Effector memory CD8-positive, alpha-beta T cell (primary cell): ENCODE measurements around the gene TOMM5.

ENCODE experiments used
- ATAC-seq: fragments of 150-1000 bp; cut with Tn5 transposase; replicated peaks from 2 replicates; pipeline ENCODE4 v1.10.0; 2021; ENCODE audit warnings: mild to moderate bottlenecking, moderate library complexity
- DNase-seq, 3 experiments: peaks; one replicate each; pipeline ENCODE4 v3.0.0; 2021
- H3K27ac Mint-ChIP-seq, 2 donors: one replicate each; pipeline ENCODE4 v1.8.0; 2022; ENCODE audit warnings: mild to moderate bottlenecking in 2 of 2, mixed read lengths in 2 of 2, moderate library complexity in 2 of 2
- H3K27me3 Mint-ChIP-seq, 2 donors: one replicate each; pipeline ENCODE4 v1.8.0; 2022; ENCODE audit warnings: mixed read lengths in 2 of 2
- H3K36me3 Mint-ChIP-seq: one replicate; pipeline ENCODE4 v1.8.0; 2022; ENCODE audit warnings: mild to moderate bottlenecking, moderate library complexity, mixed read lengths; ENCODE audit not compliant: insufficient read depth
- H3K4me1 Mint-ChIP-seq, 2 donors: one replicate each; pipeline ENCODE4 v1.8.0; 2022; ENCODE audit warnings: low read depth in 2 of 2, mixed read lengths in 2 of 2
- H3K4me3 Mint-ChIP-seq, 2 donors: one replicate each; pipeline ENCODE4 v1.8.0; 2022; ENCODE audit warnings: mild to moderate bottlenecking in 2 of 2, mixed read lengths in 2 of 2, moderate library complexity in 2 of 2
- H3K9me3 Mint-ChIP-seq, 2 donors: one replicate each; pipeline ENCODE4 v1.8.0; 2022; ENCODE audit warnings: mixed read lengths in 2 of 2

Gene TOMM5

GRCh38 chr9:37623267-37623666, 30.9 kb upstream of the TOMM5 start:
- Mint-ChIP-seq H3K4me1 (no peaks in the 10 kb centered on the region), H3K9me3 (no peaks in the 10 kb centered on the region), H3K27ac (no peak overlapping the region), H3K27me3 (peaks cover 0 to 7% of the 10 kb centered on the region in 2 donors), H3K36me3 (peaks cover 4% of the 10 kb centered on the region), H3K4me3 (no peak overlapping the region)
- ATAC-seq (no peak), DNase-seq (no peak)

- Mint-ChIP-seq H3K36me3 (peaks cover 4% of the 10 kb centered on the region), H3K27ac (no peak overlapping the region), H3K9me3 (no peaks in the 10 kb centered on the region), H3K4me3 (no peak overlapping the region), H3K27me3 (peaks cover 0 to 7% of the 10 kb centered on the region in 2 donors), H3K4me1 (no peaks in the 10 kb centered on the region)
- DNase-seq, result no peak
- no peak for ATAC-seq
Measured at GRCh38 chr9:37622462-37622861, 30.1 kb upstream of the TOMM5 start.

DNA sequence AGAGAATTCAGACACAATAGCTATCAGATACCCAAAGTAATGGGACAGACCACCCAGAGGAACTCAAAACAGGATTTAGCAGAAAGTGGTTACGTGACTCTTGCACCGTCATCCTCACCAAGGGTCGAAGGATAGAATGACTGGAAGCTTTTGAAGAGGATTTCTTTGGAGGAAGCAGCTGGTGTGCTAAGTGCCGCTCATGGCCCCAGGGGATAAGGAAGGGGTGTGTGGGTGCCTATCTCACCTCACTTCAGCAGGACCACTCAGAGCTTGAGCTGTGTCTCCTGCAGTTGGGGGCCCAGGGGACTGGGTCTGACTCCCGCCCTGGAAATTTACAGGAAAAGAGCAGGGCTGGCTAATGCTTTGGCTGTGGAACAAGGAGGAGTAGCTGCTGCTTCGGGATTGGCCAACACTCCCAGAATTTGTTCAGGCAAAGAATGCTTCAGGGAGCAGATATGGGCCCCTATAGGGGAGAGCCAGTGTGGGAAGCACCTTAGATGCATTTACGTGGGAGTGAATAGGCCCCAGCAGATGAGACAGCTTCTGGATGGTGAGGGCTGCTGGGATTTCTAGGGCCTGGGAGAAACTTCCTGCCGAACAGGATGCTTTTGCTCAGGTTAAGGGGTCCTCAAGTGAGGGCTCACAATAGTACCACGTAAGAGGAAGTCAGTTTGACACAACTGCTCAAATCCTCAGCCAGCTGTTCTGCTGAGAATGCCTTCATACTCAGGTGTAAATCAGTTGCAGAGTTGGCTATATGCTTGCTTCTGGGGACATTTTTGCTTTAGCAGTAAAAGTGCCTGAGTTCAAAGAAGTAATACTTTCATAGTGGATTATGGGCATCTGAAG, 29.1 kb upstream of the TOMM5 start:
- no peak for ATAC-seq
- no peak overlapping the region for H3K4me3 Mint-ChIP-seq
- no peaks in the 10 kb centered on the region for H3K9me3 Mint-ChIP-seq
- H3K27me3 Mint-ChIP-seq, result peaks cover 0 to 7% of the 10 kb centered on the region in 2 donors
- peaks cover 4% of the 10 kb centered on the region for H3K36me3 Mint-ChIP-seq
- DNase-seq, result no peak
- H3K27ac Mint-ChIP-seq, result no peak overlapping the region
- H3K4me1 Mint-ChIP-seq, result no peaks in the 10 kb centered on the region

- Mint-ChIP-seq H3K4me3 (no peak overlapping the region), H3K36me3 (peaks cover 4% of the 10 kb centered on the region), H3K4me1 (no peaks in the 10 kb centered on the region), H3K27me3 (peaks cover 0 to 7% of the 10 kb centered on the region in 2 donors), H3K9me3 (no peaks in the 10 kb centered on the region), H3K27ac (no peak overlapping the region)
- DNase-seq (no peak), ATAC-seq (no peak)
Measured at GRCh38 chr9:37620396-37620795, 28.0 kb upstream of the TOMM5 start.

- ATAC-seq, result no peak
- H3K27ac Mint-ChIP-seq, result no peak overlapping the region
- H3K36me3 Mint-ChIP-seq, result peaks cover 4% of the 10 kb centered on the region
- H3K27me3 Mint-ChIP-seq, result peaks cover 0 to 7% of the 10 kb centered on the region in 2 donors
- no peaks in the 10 kb centered on the region for H3K4me1 Mint-ChIP-seq
- no peak for DNase-seq
- no peak overlapping the region for H3K4me3 Mint-ChIP-seq
- no peaks in the 10 kb centered on the region for H3K9me3 Mint-ChIP-seq
Measured at GRCh38 chr9:37619806-37620205, 27.4 kb upstream of the TOMM5 start.

- no peaks in the 10 kb centered on the region for H3K4me1 Mint-ChIP-seq
- H3K4me3 Mint-ChIP-seq, result no peak overlapping the region
- H3K27me3 Mint-ChIP-seq, result peaks cover 4 to 7% of the 10 kb centered on the region in 2 donors
- no peaks in the 10 kb centered on the region for H3K9me3 Mint-ChIP-seq
- no peak for DNase-seq
- H3K36me3 Mint-ChIP-seq, result peaks cover 4% of the 10 kb centered on the region
- no peak for ATAC-seq
- no peak overlapping the region for H3K27ac Mint-ChIP-seq
Measured at GRCh38 chr9:37618817-37619216, 26.4 kb upstream of the TOMM5 start.

DNA sequence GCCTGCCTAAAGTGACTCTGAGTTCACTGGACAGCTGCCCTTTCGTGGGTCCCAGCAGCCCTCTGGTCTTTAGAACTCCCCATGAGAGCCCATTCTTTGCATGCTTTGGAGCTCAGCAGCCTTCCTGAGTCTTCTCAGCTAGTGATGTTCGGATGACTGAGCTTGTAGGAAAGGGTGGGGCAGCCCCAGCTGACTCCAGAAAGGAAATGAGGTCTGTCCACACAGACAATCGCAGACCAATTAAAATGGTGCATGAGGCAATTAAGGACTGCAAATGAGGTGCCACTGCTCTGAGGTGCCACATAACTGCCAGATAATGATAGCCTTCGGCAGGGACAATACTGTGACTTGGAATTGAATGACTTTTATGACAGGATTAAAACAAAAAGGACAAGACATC, 25.4 kb upstream of the TOMM5 start:
- Mint-ChIP-seq H3K9me3 (no peaks in the 10 kb centered on the region), H3K36me3 (peaks cover 4% of the 10 kb centered on the region), H3K27me3 (peaks cover 5 to 7% of the 10 kb centered on the region in 2 donors), H3K4me3 (no peak overlapping the region), H3K4me1 (no peaks in the 10 kb centered on the region), H3K27ac (no peak overlapping the region)
- no peak for ATAC-seq
- DNase-seq, result no peak

DNA sequence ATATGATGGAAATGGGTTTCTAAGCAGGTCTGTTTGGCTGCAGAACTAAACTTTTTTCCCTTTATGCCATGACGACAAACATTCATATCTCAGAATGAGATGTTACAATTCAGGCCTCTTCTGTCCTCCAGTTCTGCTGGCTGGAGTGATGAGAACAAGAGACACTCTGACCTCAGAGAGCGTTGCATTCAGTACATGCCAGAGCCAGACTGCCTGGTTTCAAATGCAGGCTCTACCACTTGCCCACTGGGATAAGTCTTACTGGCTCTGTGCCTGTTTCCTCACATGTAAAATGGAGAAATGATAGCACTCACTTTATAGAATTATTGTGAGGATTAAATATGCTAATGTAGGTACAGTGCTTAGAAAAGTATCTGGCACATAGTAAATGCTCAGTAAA, 24.8 kb upstream of the TOMM5 start:
- Mint-ChIP-seq H3K27me3 (peaks cover 5 to 7% of the 10 kb centered on the region in 2 donors), H3K9me3 (no peaks in the 10 kb centered on the region), H3K27ac (no peak overlapping the region), H3K4me1 (no peaks in the 10 kb centered on the region), H3K4me3 (no peak overlapping the region), H3K36me3 (peaks cover 4% of the 10 kb centered on the region)
- DNase-seq, result no peak
- no peak for ATAC-seq

- H3K9me3 Mint-ChIP-seq, result no peaks in the 10 kb centered on the region
- no peak for DNase-seq
Measured at GRCh38 chr9:37611961-37612360, 19.6 kb upstream of the TOMM5 start.

DNA sequence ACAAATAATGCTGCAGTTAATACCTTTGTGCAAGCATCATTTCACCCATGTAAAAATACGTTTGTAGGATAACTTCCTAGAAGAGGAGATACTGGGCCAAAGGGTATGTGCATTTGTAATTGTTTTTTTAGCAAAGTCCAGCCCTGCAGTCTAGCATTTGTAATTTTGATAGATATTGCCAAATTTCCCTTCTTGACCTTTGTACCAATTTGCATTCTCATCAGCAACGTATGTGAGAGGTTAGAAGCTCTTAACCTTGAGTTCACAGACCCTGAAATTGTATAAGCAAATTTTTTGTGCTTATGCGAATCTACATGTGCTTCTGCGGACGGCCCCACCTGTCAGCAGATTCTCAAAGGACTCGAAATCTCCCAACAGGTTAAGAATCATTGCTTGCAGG, 18.6 kb upstream of the TOMM5 start:
- no peaks in the 10 kb centered on the region for H3K36me3 Mint-ChIP-seq
- no peaks in the 10 kb centered on the region for H3K9me3 Mint-ChIP-seq
- DNase-seq, result no peak
- H3K4me3 Mint-ChIP-seq, result no peak overlapping the region
- ATAC-seq, result no peak
- no peak overlapping the region for H3K27ac Mint-ChIP-seq
- H3K27me3 Mint-ChIP-seq, result peaks cover 29 to 30% of the 10 kb centered on the region in 2 donors
- no peaks in the 10 kb centered on the region for H3K4me1 Mint-ChIP-seq

More at GRCh38 chr9:37611961-37612360, 19.6 kb upstream of the TOMM5 start:
- ATAC-seq, result no peak
- H3K27ac Mint-ChIP-seq, result no peak overlapping the region
- H3K27me3 Mint-ChIP-seq, result peaks cover 23 to 29% of the 10 kb centered on the region in 2 donors
- no peaks in the 10 kb centered on the region for H3K4me1 Mint-ChIP-seq
- H3K4me3 Mint-ChIP-seq, result no peak overlapping the region
- no peaks in the 10 kb centered on the region for H3K36me3 Mint-ChIP-seq

- no peak for DNase-seq
- no peaks in the 10 kb centered on the region for H3K36me3 Mint-ChIP-seq
- no peaks in the 10 kb centered on the region for H3K9me3 Mint-ChIP-seq
- H3K4me1 Mint-ChIP-seq, result no peaks in the 10 kb centered on the region
- ATAC-seq, result no peak
- H3K4me3 Mint-ChIP-seq, result no peak overlapping the region
- peaks cover 29 to 36% of the 10 kb centered on the region in 2 donors for H3K27me3 Mint-ChIP-seq
- H3K27ac Mint-ChIP-seq, result no peak overlapping the region
Measured at GRCh38 chr9:37609735-37610397, 17.5 kb upstream of the TOMM5 start.

DNA sequence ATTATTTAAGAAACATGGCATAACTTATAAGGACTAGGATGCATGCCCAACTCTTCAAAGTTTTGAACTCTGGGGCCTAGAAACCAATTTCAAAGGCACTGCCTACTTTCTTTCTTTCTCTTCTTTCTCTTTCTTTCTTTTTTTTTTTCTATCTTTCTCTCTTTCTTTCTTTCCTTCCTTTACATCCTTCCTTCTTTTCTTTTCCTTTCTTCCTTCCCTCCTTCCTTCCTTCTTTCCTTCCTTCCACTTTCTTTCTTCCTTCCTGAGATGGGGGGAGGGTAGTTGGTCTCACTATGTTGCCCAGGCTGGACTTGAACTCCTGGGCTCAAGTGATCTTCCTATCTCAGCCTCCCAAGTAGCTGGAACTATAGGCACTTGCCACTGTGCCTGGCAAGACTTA, 15.9 kb upstream of the TOMM5 start:
- H3K4me1 Mint-ChIP-seq, result no peaks in the 10 kb centered on the region
- ATAC-seq (no peak), DNase-seq (no peak)
- H3K36me3 Mint-ChIP-seq, result no peaks in the 10 kb centered on the region
- peaks cover 35 to 48% of the 10 kb centered on the region in 2 donors for H3K27me3 Mint-ChIP-seq
- H3K4me3 Mint-ChIP-seq, result no peak overlapping the region
- H3K9me3 Mint-ChIP-seq, result no peaks in the 10 kb centered on the region
- H3K27ac Mint-ChIP-seq, result no peak overlapping the region

GRCh38 chr9:37604296-37604695, 11.9 kb upstream of the TOMM5 start:
- Mint-ChIP-seq H3K27ac (no peak overlapping the region), H3K4me3 (no peak overlapping the region), H3K36me3 (no peaks in the 10 kb centered on the region), H3K9me3 (no peaks in the 10 kb centered on the region), H3K27me3 (peaks cover 52 to 70% of the 10 kb centered on the region in 2 donors), H3K4me1 (no peaks in the 10 kb centered on the region)
- ATAC-seq (no peak), DNase-seq (no peak)

- Mint-ChIP-seq H3K27me3 (peaks cover 44 to 65% of the 10 kb centered on the region in 2 donors), H3K9me3 (no peaks in the 10 kb centered on the region), H3K4me3 (no peak overlapping the region), H3K4me1 (no peaks in the 10 kb centered on the region), H3K36me3 (no peaks in the 10 kb centered on the region), H3K27ac (no peak overlapping the region)
- DNase-seq, result no peak
- ATAC-seq, result no peak
Measured at GRCh38 chr9:37602817-37603216, 10.4 kb upstream of the TOMM5 start.
